ENCODE measurements around the gene SLAIN1.

- TF ChIP-seq, protein P1, sequence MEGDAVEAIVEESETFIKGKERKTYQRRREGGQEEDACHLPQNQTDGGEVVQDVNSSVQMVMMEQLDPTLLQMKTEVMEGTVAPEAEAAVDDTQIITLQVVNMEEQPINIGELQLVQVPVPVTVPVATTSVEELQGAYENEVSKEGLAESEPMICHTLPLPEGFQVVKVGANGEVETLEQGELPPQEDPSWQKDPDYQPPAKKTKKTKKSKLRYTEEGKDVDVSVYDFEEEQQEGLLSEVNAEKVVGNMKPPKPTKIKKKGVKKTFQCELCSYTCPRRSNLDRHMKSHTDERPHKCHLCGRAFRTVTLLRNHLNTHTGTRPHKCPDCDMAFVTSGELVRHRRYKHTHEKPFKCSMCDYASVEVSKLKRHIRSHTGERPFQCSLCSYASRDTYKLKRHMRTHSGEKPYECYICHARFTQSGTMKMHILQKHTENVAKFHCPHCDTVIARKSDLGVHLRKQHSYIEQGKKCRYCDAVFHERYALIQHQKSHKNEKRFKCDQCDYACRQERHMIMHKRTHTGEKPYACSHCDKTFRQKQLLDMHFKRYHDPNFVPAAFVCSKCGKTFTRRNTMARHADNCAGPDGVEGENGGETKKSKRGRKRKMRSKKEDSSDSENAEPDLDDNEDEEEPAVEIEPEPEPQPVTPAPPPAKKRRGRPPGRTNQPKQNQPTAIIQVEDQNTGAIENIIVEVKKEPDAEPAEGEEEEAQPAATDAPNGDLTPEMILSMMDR (conservative IDR thresholded peaks at IDR 0.05; ENCODE audit: low read length), result no peak
- no peak for TF ChIP-seq EZH2phosphoT487 (IDR thresholded peaks at IDR 0.05; ENCODE audit: borderline replicate concordance, low read depth, low read length)
Observed at GRCh38 chr13:77728265-77729125, 31.0 kb downstream of the SLAIN1 start.

Measured in OCI-LY7 (cell line).